OCI-LY7 (cell line): ENCODE results near the gene CDH23.

ENCODE experiments used
- EZH2phosphoT487 ChIP-seq: fragments of 200-600 bp; sonication (generic); IDR thresholded peaks from 2 replicates; pipeline ENCODE4 v1.6.1; 2018; ENCODE audit warnings: low read depth, borderline replicate concordance, mild to moderate bottlenecking, mixed run types, antibody characterized with exemption, low read length, moderate library complexity, mixed read lengths
- TF ChIP-seq, protein P1 (sequence below): fragments of 200-600 bp; sonication (generic); conservative IDR thresholded peaks from 2 replicates; pipeline ENCODE4 v1.5.1; 2014; ENCODE audit warnings: mild to moderate bottlenecking, antibody characterized with exemption, low read length, moderate library complexity, mixed read lengths

GRCh38 chr10:71630168-71630567 lies 233.4 kb downstream of the CDH23 start:
- TF ChIP-seq, protein P1, sequence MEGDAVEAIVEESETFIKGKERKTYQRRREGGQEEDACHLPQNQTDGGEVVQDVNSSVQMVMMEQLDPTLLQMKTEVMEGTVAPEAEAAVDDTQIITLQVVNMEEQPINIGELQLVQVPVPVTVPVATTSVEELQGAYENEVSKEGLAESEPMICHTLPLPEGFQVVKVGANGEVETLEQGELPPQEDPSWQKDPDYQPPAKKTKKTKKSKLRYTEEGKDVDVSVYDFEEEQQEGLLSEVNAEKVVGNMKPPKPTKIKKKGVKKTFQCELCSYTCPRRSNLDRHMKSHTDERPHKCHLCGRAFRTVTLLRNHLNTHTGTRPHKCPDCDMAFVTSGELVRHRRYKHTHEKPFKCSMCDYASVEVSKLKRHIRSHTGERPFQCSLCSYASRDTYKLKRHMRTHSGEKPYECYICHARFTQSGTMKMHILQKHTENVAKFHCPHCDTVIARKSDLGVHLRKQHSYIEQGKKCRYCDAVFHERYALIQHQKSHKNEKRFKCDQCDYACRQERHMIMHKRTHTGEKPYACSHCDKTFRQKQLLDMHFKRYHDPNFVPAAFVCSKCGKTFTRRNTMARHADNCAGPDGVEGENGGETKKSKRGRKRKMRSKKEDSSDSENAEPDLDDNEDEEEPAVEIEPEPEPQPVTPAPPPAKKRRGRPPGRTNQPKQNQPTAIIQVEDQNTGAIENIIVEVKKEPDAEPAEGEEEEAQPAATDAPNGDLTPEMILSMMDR = no peak
- no peak for TF ChIP-seq EZH2phosphoT487
